HCT116 (cell line): ENCODE results near the gene TFAP2D. TPM values are rescaled to one million over a fixed set of nuclear protein-coding genes. Genes with fewer than 3 reads are reported as not detected.

Source experiments
- ATAC-seq: fragments of 200-7000 bp; cut with Tn5 transposase; 2 replicates; pipeline ENCODE4 v1.9.1; 2020; ENCODE audit warnings: mild to moderate bottlenecking, moderate library complexity
- BruUV-seq: library from RNA; stranded (reverse); fragments of 400-500 nt; replicated peaks from 2 replicates; lab custom pipeline; 2021; lab: Mats Ljungman, UMichigan
- CTCF ChIA-PET: fragments of 300-600 bp; sonication (Branson Sonifier 250); formaldehyde crosslinking; loops from one replicate; lab custom pipeline; 2021; ENCODE audit warnings: antibody characterized with exemption; lab: Charles Lee
- POLR2A ChIA-PET: fragments of 300-600, 350-600 bp; sonication (Branson Sonifier 250); formaldehyde crosslinking; loops from one replicate; lab custom pipeline; 2021; ENCODE audit warnings: antibody characterized with exemption; lab: Charles Lee
- RAD21 ChIA-PET, 2 experiments: fragments of 300-600 bp; sonication (Branson Sonifier 250); formaldehyde crosslinking; loops; one replicate each; lab custom pipeline; 2023; ENCODE audit warnings: low total read pairs in 2 of 2; ENCODE audit not compliant: uncharacterized antibody in 2 of 2, unreplicated experiment in 2 of 2, low non-redundant PET in 1 of 2; lab: Charles Lee
- DNase-seq: peaks from one replicate; pipeline ENCODE4 v3.0.0-alpha.2; 2010; ENCODE audit warnings: low read depth, low spot score
- H2AFZ ChIP-seq: fragments of 200-600 bp; shearing (Covaris generic), sonication (generic); 2 replicates; pipeline ENCODE4 v1.6.1; 2017; ENCODE audit warnings: low read depth, mixed run types, mixed read lengths, antibody characterized with exemption, low read length; ENCODE audit not compliant: poor library complexity, severe bottlenecking
- H3K27ac ChIP-seq: 2 replicates; pipeline ENCODE4 v1.5.1; 2012; ENCODE audit warnings: low read depth, low read length
- H3K27me3 ChIP-seq: fragments of 200-600 bp; sonication (generic); 2 replicates; pipeline ENCODE4 v1.6.1; 2016; ENCODE audit warnings: mixed run types, low read length, mixed read lengths; ENCODE audit not compliant: insufficient read depth
- H3K36me3 ChIP-seq, 2 experiments: fragments of 200-500 bp in 1 of 2; fragments of 200-600 bp in 1 of 2; sonication (Bioruptor generic) in 1 of 2; sonication (generic) in 1 of 2; 2 replicates each; pipeline versions ENCODE4 v1.5.1 to v1.6.1; 2014 to 2016; ENCODE audit warnings: low read length in 2 of 2, inconsistent platforms in 1 of 2, mixed read lengths in 1 of 2, mixed run types in 1 of 2; ENCODE audit not compliant: insufficient read depth in 2 of 2, control insufficient read depth in 1 of 2
- H3K4me1 ChIP-seq, 2 experiments: fragments of 200-600 bp in 1 of 2; sonication (generic) in 1 of 2; 2 replicates each; pipeline versions ENCODE4 v1.5.1 to v1.6.1; 2012 to 2017; ENCODE audit warnings: low read length in 2 of 2, inconsistent platforms in 1 of 2, mild to moderate bottlenecking in 1 of 2, mixed read lengths in 1 of 2, mixed run types in 1 of 2, moderate library complexity in 1 of 2; ENCODE audit not compliant: insufficient read depth in 2 of 2, control insufficient read depth in 1 of 2
- H3K4me2 ChIP-seq: fragments of 200-600 bp; sonication (generic); 2 replicates; pipeline ENCODE4 v1.6.1; 2017; ENCODE audit warnings: mixed run types, low read length, mixed read lengths
- H3K4me3 ChIP-seq, 2 experiments: fragments of 200-600 bp in 1 of 2; sonication (generic) in 1 of 2; replicated peaks in 1 of 2; 2 replicates each; pipeline ENCODE4 v1.5.1; 2011 to 2016; ENCODE audit warnings: low read length in 2 of 2, control low read depth in 1 of 2, low read depth in 1 of 2, mild to moderate bottlenecking in 1 of 2, mixed read lengths in 1 of 2, mixed run types in 1 of 2
- H3K79me2 ChIP-seq: fragments of 200-600 bp; sonication (generic); 2 replicates; pipeline ENCODE4 v1.6.1; 2017; ENCODE audit warnings: mild to moderate bottlenecking, mixed run types, low read length, moderate library complexity, mixed read lengths; ENCODE audit not compliant: insufficient read depth
- H3K9ac ChIP-seq: fragments of 200-600 bp; sonication (generic); 2 replicates; pipeline ENCODE4 v1.6.1; 2016; ENCODE audit warnings: low read length, mixed read lengths
- H3K9me2 ChIP-seq: fragments of 200-600 bp; sonication (generic), shearing (Covaris generic); 2 replicates; pipeline ENCODE4 v1.6.1; 2017; ENCODE audit warnings: mixed run types, mild to moderate bottlenecking, moderate library complexity; ENCODE audit not compliant: insufficient read depth
- H3K9me3 ChIP-seq, 2 experiments: fragments of 200-500 bp in 1 of 2; fragments of 200-600 bp in 1 of 2; sonication (Bioruptor generic) in 1 of 2; sonication (generic) in 1 of 2; 2 replicates each; pipeline ENCODE4 v1.6.1; 2014 to 2017; ENCODE audit warnings: low read length in 2 of 2, mixed read lengths in 2 of 2, inconsistent platforms in 1 of 2, low read depth in 1 of 2, mild to moderate bottlenecking in 1 of 2, mixed run types in 1 of 2, moderate library complexity in 1 of 2; ENCODE audit not compliant: control insufficient read depth in 1 of 2, insufficient read depth in 1 of 2
- H4K20me1 ChIP-seq: fragments of 200-600 bp; sonication (generic), shearing (Covaris generic); 2 replicates; pipeline ENCODE4 v1.6.1; 2017; ENCODE audit warnings: mixed run types, mild to moderate bottlenecking, moderate library complexity; ENCODE audit not compliant: insufficient read depth
- EGR1 ChIP-seq: IDR thresholded peaks from 2 replicates; pipeline ENCODE4 v1.6.1; 2012; ENCODE audit warnings: low read depth
- EZH2 ChIP-seq: fragments of 200-600 bp; sonication (generic); IDR thresholded peaks from 2 replicates; pipeline ENCODE4 v1.6.1; 2017; ENCODE audit warnings: antibody characterized with exemption, mixed run types
- EZH2phosphoT487 ChIP-seq: fragments of 200-600 bp; IDR thresholded peaks from 2 replicates; pipeline ENCODE4 v1.6.1; 2018; ENCODE audit warnings: antibody characterized with exemption, borderline replicate concordance
- MAX ChIP-seq: IDR thresholded peaks from 2 replicates; pipeline ENCODE4 v1.6.1; 2012
- POLR2AphosphoS5 ChIP-seq: IDR thresholded peaks from 2 replicates; pipeline ENCODE4 v1.6.1; 2011; ENCODE audit warnings: mild to moderate bottlenecking, low read depth, low read length, moderate library complexity
- REST ChIP-seq: IDR thresholded peaks from 2 replicates; pipeline ENCODE4 v1.6.1; 2012; ENCODE audit warnings: low read depth
- SIN3A ChIP-seq: IDR thresholded peaks from 2 replicates; pipeline ENCODE4 v1.6.1; 2012; ENCODE audit warnings: low read depth
- SP1 ChIP-seq: IDR thresholded peaks from 2 replicates; pipeline ENCODE4 v1.6.1; 2012; ENCODE audit warnings: low read depth
- SRF ChIP-seq: IDR thresholded peaks from 2 replicates; pipeline ENCODE4 v1.6.1; 2012; ENCODE audit warnings: low read depth
- TCF7L2 ChIP-seq: IDR thresholded peaks from 2 replicates; pipeline ENCODE4 v1.7.0; 2011; ENCODE audit warnings: borderline replicate concordance, inconsistent platforms; ENCODE audit not compliant: insufficient read depth, insufficient read length; ENCODE audit errors: extremely low read depth
- YY1 ChIP-seq: IDR thresholded peaks from 2 replicates; pipeline ENCODE4 v1.6.1; 2011; ENCODE audit warnings: low read length, low read depth, moderate library complexity, mild to moderate bottlenecking; ENCODE audit not compliant: insufficient replicate concordance; ENCODE audit errors: extremely low read depth
- ZFX ChIP-seq: fragments of 450-650 bp; IDR thresholded peaks from 2 replicates; pipeline ENCODE4 v1.6.1; 2017
- intact Hi-C: fragments of 100-400 bp; cut with micrococcal nuclease; formaldehyde crosslinking; loops from 2 replicates; pipeline ENCODE4 v1.10.0; 2022
- total RNA-seq: library from RNA; stranded (reverse); gene quantifications from one replicate; pipeline ENCODE4 v1.2.1, GENCODE V29; 2021; ENCODE audit not compliant: unreplicated experiment
- TF ChIP-seq, protein P1 (sequence below): IDR thresholded peaks from 2 replicates; pipeline ENCODE4 v1.6.1; 2011; ENCODE audit warnings: mild to moderate bottlenecking, low read length, moderate library complexity; ENCODE audit not compliant: insufficient replicate concordance; ENCODE audit errors: extremely low read depth

TFAP2D gene
- total RNA-seq, 1 experiment from 2014 or later: not detected

DNA sequence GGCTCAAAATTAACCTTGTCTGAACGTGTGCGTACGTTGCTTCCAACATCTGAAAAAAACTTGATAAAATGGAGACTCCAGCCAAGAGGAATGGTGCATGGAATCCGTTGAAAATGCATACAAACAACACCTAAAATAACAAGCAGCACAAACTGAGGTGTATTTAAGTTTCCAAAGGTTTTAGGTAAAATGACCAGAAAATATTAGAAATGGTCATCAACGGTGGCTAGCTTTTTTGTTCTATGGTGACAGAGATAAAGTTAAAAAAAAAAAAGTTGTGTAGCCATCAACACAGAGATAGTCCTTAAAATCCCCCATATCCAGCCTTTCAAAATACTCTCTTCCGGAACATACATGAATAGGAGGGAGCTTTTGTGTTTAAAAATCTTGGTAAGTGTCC, 104.7 kb downstream of the TFAP2D start:
- Histone ChIP-seq H4K20me1 (no peaks in the 10 kb centered on the region), H3K36me3 (no peaks in the 10 kb centered on the region; a peak in 1 of 4 replicates), H3K9me3 (no peaks in the 10 kb centered on the region), H3K27me3 (no peaks in the 10 kb centered on the region), H3K27ac (no peak overlapping the region), H3K9ac (no peak overlapping the region), H3K4me2 (no peak overlapping the region), H3K4me1 (no peaks in the 10 kb centered on the region), H2AFZ (no peak overlapping the region), H3K9me2 (no peaks in the 10 kb centered on the region), H3K4me3 (no peak overlapping the region), H3K79me2 (no peaks in the 10 kb centered on the region)
- no peak for DNase-seq
- POLR2A ChIA-PET: no interaction called here
- BruUV-seq: no TSS peak
- RAD21 ChIA-PET: no interaction called here
- TF ChIP-seq SP1 (no peak), SIN3A (no peak), EGR1 (no peak), SRF (no peak)
- intact Hi-C loops: loop anchor here (10.0 kb wide), 1 partner anchor 1037 kb away; no protein-coding TSS in a partner anchor
- CTCF ChIA-PET: no interaction called here
- no peak for ATAC-seq

DNA sequence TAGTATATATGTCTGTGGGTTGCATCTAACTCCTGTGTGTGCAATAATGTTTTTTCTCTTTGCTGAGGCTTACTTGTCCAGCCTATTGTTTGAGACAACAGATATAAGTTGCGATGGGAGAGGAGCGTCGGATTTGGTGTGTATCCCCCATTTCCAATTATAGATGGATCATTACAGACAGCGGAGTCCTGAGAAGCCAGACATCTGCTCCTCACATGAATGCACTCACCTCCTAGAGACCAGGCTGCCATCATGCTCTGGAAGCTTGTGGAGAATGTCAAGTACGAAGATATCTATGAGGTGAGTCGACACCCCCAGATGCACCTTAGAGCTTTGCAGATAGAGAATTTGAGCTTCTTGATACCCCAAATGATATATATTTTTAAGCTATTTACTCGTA, 105.3 kb downstream of the TFAP2D start, which contains the start of gene TFAP2B:
Gene TFAP2B, plus strand, starts transcription at position 199 of the 400 bp plus-strand sequence. Its CDS starts 21 bp downstream, at position 220.
- ChIA-PET RAD21 (no interaction called here), CTCF (no interaction called here), POLR2A (no interaction called here)
- H3K9me2 ChIP-seq: no peaks in the 10 kb centered on the region
- ATAC-seq (no peak), DNase-seq (no peak)
- no peak within 1 kb of the TSS for H3K4me2 ChIP-seq
- no peak within 1 kb of the TSS for H3K4me3 ChIP-seq
- no TSS peak for BruUV-seq
- no peak within 1 kb of the TSS for H3K27ac ChIP-seq
- H3K79me2 ChIP-seq: no peaks in the 10 kb centered on the region
- H4K20me1 ChIP-seq: no peaks in the 10 kb centered on the region
- H3K9ac ChIP-seq: no peak within 1 kb of the TSS
- no peaks in the 10 kb centered on the region for H3K4me1 ChIP-seq
- no peaks in the 10 kb centered on the region; a peak in 1 of 4 replicates for H3K36me3 ChIP-seq
- no peaks in the 10 kb centered on the region for H3K27me3 ChIP-seq
- H3K9me3 ChIP-seq: no peaks in the 10 kb centered on the region
- no peak within 1 kb of the TSS for H2AFZ ChIP-seq
- intact Hi-C loops: loop anchor here (10.0 kb wide), 1 partner anchor 1036 kb away; no protein-coding TSS in a partner anchor
- no peak for TF ChIP-seq YY1
- TF ChIP-seq, protein P1, sequence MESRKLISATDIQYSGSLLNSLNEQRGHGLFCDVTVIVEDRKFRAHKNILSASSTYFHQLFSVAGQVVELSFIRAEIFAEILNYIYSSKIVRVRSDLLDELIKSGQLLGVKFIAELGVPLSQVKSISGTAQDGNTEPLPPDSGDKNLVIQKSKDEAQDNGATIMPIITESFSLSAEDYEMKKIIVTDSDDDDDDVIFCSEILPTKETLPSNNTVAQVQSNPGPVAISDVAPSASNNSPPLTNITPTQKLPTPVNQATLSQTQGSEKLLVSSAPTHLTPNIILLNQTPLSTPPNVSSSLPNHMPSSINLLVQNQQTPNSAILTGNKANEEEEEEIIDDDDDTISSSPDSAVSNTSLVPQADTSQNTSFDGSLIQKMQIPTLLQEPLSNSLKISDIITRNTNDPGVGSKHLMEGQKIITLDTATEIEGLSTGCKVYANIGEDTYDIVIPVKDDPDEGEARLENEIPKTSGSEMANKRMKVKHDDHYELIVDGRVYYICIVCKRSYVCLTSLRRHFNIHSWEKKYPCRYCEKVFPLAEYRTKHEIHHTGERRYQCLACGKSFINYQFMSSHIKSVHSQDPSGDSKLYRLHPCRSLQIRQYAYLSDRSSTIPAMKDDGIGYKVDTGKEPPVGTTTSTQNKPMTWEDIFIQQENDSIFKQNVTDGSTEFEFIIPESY: no peak
- TF ChIP-seq EZH2: no peak
- TF ChIP-seq TCF7L2: no peak
- TF ChIP-seq EZH2phosphoT487: no peak
- no peak for TF ChIP-seq SRF
- no peak for TF ChIP-seq SIN3A
- no peak for TF ChIP-seq ZFX
- TF ChIP-seq MAX: no peak
- TF ChIP-seq POLR2AphosphoS5: no peak
- no peak for TF ChIP-seq REST
- no peak for TF ChIP-seq SP1
